Activated CD8-positive, alpha-beta T cell treated with anti-CD3 and anti-CD28 coated beads for 36 hours (primary cell): ENCODE data around the gene NAIF1. TPM values are rescaled to one million over a fixed set of nuclear protein-coding genes. Genes with fewer than 3 reads are reported as not detected.

Experiments used
- ATAC-seq: fragments of 200-7000 bp; cut with Tn5 transposase; one replicate; pipeline ENCODE4 v1.10.0; 2021; ENCODE audit warnings: mild to moderate bottlenecking, moderate library complexity
- CTCF ChIA-PET: fragments of 350-600 bp; sonication (Branson Sonifier 250); formaldehyde crosslinking; loops from one replicate; lab custom pipeline; 2021; ENCODE audit warnings: antibody characterized with exemption; lab: Charles Lee
- POLR2A ChIA-PET: fragments of 350-600 bp; sonication (Branson Sonifier 250); formaldehyde crosslinking; loops from one replicate; lab custom pipeline; 2021; ENCODE audit warnings: antibody characterized with exemption; lab: Charles Lee
- DNase-seq: peaks from one replicate; pipeline ENCODE4 v3.0.0-alpha.2; 2020
- H3K27ac Mint-ChIP-seq: one replicate; pipeline ENCODE4 v1.8.0; 2021; ENCODE audit warnings: mild to moderate bottlenecking, mixed read lengths
- H3K27me3 Mint-ChIP-seq: one replicate; pipeline ENCODE4 v1.8.0; 2021; ENCODE audit warnings: mixed read lengths
- H3K36me3 Mint-ChIP-seq: one replicate; pipeline ENCODE4 v1.8.0; 2021; ENCODE audit warnings: low read depth, mixed read lengths
- H3K4me1 Mint-ChIP-seq: one replicate; pipeline ENCODE4 v1.8.0; 2021; ENCODE audit warnings: low read depth, mixed read lengths
- H3K4me3 Mint-ChIP-seq: one replicate; pipeline ENCODE4 v1.8.0; 2021; ENCODE audit warnings: mild to moderate bottlenecking, moderate library complexity, mixed read lengths
- H3K9me3 Mint-ChIP-seq: one replicate; pipeline ENCODE4 v1.8.0; 2021; ENCODE audit warnings: mixed read lengths
- intact Hi-C: fragments of 100-400 bp; cut with micrococcal nuclease; formaldehyde crosslinking; loops from one replicate; pipeline ENCODE4 v1.10.0; 2022
- total RNA-seq, 2 experiments: library from RNA; stranded (reverse); gene quantifications; one replicate each; pipeline ENCODE4 v1.2.3, GENCODE V29; 2021
- TF ChIP-seq, protein P1 (sequence below): fragments of 200-600 bp; IDR thresholded peaks from one replicate; pipeline ENCODE4 v1.8.0; 2022; ENCODE audit warnings: antibody characterized with exemption, mild to moderate bottlenecking

Gene NAIF1
- total RNA-seq, 2 experiments from 2014 or later = 8.4 to 11.8 TPM

- Mint-ChIP-seq H3K4me1 (peaks cover 81% of the 10 kb centered on the region), H3K27ac (peak overlapping the region; percentile 77), H3K9me3 (no peaks in the 10 kb centered on the region), H3K36me3 (peaks cover 31% of the 10 kb centered on the region), H3K4me3 (peak overlapping the region; percentile 66), H3K27me3 (no peaks in the 10 kb centered on the region)
- ATAC-seq (no peak), DNase-seq (peak; percentile 35)
- TF ChIP-seq, protein P1, sequence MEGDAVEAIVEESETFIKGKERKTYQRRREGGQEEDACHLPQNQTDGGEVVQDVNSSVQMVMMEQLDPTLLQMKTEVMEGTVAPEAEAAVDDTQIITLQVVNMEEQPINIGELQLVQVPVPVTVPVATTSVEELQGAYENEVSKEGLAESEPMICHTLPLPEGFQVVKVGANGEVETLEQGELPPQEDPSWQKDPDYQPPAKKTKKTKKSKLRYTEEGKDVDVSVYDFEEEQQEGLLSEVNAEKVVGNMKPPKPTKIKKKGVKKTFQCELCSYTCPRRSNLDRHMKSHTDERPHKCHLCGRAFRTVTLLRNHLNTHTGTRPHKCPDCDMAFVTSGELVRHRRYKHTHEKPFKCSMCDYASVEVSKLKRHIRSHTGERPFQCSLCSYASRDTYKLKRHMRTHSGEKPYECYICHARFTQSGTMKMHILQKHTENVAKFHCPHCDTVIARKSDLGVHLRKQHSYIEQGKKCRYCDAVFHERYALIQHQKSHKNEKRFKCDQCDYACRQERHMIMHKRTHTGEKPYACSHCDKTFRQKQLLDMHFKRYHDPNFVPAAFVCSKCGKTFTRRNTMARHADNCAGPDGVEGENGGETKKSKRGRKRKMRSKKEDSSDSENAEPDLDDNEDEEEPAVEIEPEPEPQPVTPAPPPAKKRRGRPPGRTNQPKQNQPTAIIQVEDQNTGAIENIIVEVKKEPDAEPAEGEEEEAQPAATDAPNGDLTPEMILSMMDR = no peak
- ChIA-PET CTCF (interaction anchor here (0.6 to 10.5 kb wide), 7 partner anchors 9 to 65 kb away, joined by 3 to 94 read pairs (median 4); no protein-coding TSS in a partner anchor), POLR2A (interaction anchor here (0.7 to 1.7 kb wide), 6 partner anchors 11 to 453 kb away, joined by 3 to 6 read pairs (median 4); partner anchors contain the start of gene SPTAN1)
- intact Hi-C loops = no loop called here
Measured at GRCh38 chr9:128099231-128099931, 32.3 kb upstream of the NAIF1 start.

DNA sequence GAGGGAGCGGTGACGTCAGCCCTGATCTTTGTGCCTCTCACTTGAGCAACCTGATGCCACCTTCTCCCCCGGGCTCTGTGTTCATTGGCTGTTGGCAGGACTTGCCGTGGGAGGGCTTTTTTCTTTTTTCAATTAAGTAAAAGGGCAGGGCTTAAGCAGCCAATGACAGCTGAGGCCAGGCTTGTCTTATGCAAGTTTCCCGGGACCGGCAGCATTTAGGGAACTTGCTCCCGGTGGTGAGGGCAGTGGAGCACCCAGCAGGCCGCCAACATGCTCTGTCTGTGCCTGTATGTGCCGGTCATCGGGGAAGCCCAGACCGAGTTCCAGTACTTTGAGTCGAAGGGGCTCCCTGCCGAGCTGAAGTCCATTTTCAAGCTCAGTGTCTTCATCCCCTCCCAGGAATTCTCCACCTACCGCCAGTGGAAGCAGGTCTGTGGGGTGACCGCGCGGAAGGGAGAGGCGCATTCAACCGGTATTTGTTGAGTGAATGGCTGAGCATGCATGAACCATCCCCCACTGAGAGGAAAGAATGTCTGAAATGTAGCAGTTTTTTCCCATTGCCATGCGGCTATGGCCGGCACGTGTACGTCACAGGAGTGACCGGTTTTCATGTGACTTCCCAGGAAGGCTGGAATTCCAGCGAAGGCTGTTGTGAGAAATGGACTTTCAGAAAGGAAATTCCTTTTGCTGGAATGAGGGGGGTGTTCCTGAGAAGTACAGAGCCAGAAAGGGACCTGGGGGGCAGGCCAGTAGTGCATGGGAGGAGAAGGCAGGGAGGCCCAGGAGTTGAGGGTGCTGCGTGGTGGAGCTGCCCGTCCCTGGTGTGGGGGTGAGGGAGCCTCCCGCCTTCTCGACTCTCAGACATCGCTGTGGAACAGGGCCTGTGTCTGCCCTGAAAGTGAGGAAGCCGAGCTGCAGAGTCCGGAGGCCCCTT, 31.4 kb upstream of the NAIF1 start:
- TF ChIP-seq, protein P1 = no peak
- Mint-ChIP-seq H3K27me3 (no peaks in the 10 kb centered on the region), H3K4me3 (peak overlapping the region; percentile 66), H3K36me3 (peaks cover 27% of the 10 kb centered on the region), H3K9me3 (no peaks in the 10 kb centered on the region), H3K4me1 (peaks cover 80% of the 10 kb centered on the region), H3K27ac (peak overlapping the region; percentile 77)
- POLR2A ChIA-PET = interaction anchor here (1.3 to 1.7 kb wide), 3 partner anchors 27 to 157 kb away, joined by 3 to 6 read pairs (median 4); no protein-coding TSS in a partner anchor
- DNase-seq (peak; percentile 94), ATAC-seq (peak; percentile 64)
- CTCF ChIA-PET = interaction anchor here (0.6 to 10.5 kb wide), 5 partner anchors 8 to 63 kb away, joined by 3 to 94 read pairs (median 4); no protein-coding TSS in a partner anchor
- intact Hi-C loops = no loop called here

GRCh38 chr9:128097543-128098296, 30.6 kb upstream of the NAIF1 start:
- Mint-ChIP-seq H3K4me1 (peaks cover 80% of the 10 kb centered on the region), H3K27ac (peak overlapping the region; percentile 77), H3K4me3 (peak overlapping the region; percentile 66), H3K9me3 (no peaks in the 10 kb centered on the region), H3K36me3 (peaks cover 21% of the 10 kb centered on the region), H3K27me3 (no peaks in the 10 kb centered on the region)
- peak; percentile 60 for DNase-seq
- no peak for ATAC-seq
- intact Hi-C loops = no loop called here
- ChIA-PET POLR2A (interaction anchor here (0.6 to 1.3 kb wide), 2 partner anchors 26 to 156 kb away, joined by 3 read pairs; no protein-coding TSS in a partner anchor), CTCF (interaction anchor here (0.8 to 10.5 kb wide), 6 partner anchors 9 to 63 kb away, joined by 3 to 94 read pairs (median 4); no protein-coding TSS in a partner anchor)
- TF ChIP-seq, protein P1 = no peak

DNA sequence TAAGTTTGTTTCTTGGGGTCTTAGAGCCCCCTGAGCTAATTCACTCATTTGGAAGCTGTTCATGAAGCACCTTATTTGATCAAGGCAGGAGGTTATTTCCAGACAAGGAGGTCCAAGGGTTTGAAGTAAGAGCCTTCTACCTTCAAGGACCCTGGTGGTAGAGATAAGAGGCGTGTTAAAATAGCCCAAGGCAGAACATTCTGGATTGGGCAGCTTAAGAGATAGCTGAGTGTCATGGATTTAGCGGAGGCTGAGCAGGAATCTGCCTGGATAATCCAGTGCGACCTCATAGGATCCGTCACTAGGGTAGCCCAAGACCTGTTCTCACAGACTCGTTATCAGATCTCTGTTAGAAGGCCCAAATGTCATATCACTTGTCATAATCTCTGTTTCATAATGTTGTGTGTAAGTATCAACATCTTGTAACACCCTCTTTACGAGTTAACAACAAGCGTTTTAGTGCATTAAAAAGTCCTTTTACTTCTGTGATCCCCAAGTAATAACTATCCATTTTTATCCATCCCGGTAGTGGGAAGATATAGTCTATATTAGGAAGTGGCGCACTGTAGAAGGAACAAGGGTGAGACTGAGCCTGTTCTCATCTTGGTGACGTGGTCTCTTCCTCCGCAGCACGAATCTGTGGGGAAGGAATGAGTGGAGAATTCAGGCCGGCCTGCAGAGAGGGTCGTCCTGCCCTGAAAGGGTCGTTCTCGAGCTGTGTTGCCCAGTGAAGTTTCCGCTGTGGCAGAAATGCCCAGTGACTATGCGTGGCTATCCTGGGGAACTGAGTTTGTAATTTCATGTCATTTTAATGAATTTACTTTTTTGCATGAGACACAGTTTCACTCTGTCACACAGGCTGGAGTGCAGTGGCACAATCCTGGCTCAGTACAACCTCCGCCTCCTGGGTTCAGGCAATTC, 29.8 kb upstream of the NAIF1 start:
- no peaks in the 10 kb centered on the region for H3K27me3 Mint-ChIP-seq

More for the DNA sequence above, 29.8 kb upstream of the NAIF1 start:
- no peak for DNase-seq
- peak overlapping the region; percentile 6 for H3K27ac Mint-ChIP-seq
- no peaks in the 10 kb centered on the region for H3K9me3 Mint-ChIP-seq
- CTCF ChIA-PET = interaction anchor here (0.8 to 10.5 kb wide), 5 partner anchors 10 to 62 kb away, joined by 3 to 94 read pairs (median 3); no protein-coding TSS in a partner anchor
- no peak overlapping the region for H3K4me3 Mint-ChIP-seq
- H3K4me1 Mint-ChIP-seq = peaks cover 80% of the 10 kb centered on the region
- intact Hi-C loops = no loop called here
- POLR2A ChIA-PET = interaction anchor here (0.6 to 1.3 kb wide), 2 partner anchors 27 to 155 kb away, joined by 3 read pairs; no protein-coding TSS in a partner anchor
- TF ChIP-seq, protein P1 = no peak
- ATAC-seq = no peak
- H3K36me3 Mint-ChIP-seq = peaks cover 12% of the 10 kb centered on the region
